Tongue (tissue), 2 donors: ENCODE measurements around the gene RHOXF1. TPM values are rescaled to one million over a fixed set of nuclear protein-coding genes. Genes with fewer than 3 reads are reported as not detected.
A peak's percentile ranks its signal among the peaks of the same experiment; 100 is the strongest.
"Not testable (repeated sequence)": the region's sequence is repeated elsewhere in the genome, so short reads cannot be mapped to it uniquely, and the experiment has no call there.

ENCODE experiments used
- DNase-seq: peaks from one replicate; pipeline ENCODE4 v3.0.0-alpha.2; 2015
- total RNA-seq: library from RNA; depleted of rRNA; stranded (reverse); fragments of >200 nt; gene quantifications from one replicate; pipeline ENCODE4 v1.2.3, GENCODE V29; 2014

Gene RHOXF1, protein sequence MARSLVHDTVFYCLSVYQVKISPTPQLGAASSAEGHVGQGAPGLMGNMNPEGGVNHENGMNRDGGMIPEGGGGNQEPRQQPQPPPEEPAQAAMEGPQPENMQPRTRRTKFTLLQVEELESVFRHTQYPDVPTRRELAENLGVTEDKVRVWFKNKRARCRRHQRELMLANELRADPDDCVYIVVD
- not detected for total RNA-seq

GRCh38 chrX:120115438-120115963 is at the start of gene RHOXF1:
Gene RHOXF1, minus strand, starts transcription at chrX:120115913. Its CDS starts 51 bp downstream, at chrX:120115862.
- no peak for DNase-seq

DNA sequence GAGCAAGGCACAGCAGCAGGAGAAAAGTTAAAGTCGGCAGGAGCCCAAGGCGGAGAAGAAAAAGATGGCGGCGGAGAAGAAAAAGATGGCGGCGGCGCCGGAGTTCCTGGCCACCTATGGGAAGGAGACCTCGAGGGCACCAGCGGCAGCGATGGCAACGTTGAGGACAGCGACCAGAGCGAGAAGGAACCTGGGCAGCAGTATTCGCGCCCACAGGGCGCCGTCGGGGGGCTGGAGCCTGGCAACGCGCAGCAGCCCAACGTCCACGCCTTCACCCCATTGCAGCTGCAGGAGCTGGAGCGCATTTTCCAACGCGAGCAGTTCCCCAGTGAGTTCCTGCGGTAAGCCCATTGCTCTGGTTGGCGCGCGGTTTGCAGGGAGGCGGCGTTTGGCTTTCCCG is 43.4 kb upstream of the RHOXF1 start:
- not testable (repeated sequence) for DNase-seq

GRCh38 chrX:120158313-120158712 is 42.6 kb upstream of the RHOXF1 start, which contains the start of gene RHOXF2:
Gene RHOXF2, plus strand, starts transcription at chrX:120158613. Its CDS starts 138 bp downstream, at chrX:120158751.
- DNase-seq: not testable (repeated sequence)

- DNase-seq: not testable (repeated sequence)
These were observed 34.5 kb upstream of the RHOXF1 start for GRCh38 chrX:120150109-120150744.

- DNase-seq: no peak
These were observed 31.8 kb upstream of the RHOXF1 start for GRCh38 chrX:120147537-120147936.

DNA sequence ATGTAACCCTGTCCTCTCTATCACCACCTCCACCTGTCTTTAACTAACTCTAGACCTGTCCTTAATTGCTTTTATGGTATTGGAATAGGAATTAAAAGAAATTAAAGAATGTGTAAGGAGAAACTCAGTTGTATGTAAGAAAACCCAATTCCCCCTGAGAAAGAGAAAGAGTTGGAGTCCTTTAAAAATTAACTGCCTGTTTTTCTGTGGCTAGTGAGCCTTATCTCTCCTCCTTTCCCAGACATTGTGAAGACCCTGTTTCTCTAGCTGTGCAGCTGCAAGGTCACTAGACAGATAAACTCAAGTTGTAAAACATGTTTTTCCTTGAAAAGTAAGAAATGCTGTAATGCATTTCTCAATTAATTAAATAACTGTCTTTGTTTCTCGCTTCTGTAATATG is 30.6 kb upstream of the RHOXF1 start:
- not testable (repeated sequence) for DNase-seq

GRCh38 chrX:120145295-120145925 is 29.7 kb upstream of the RHOXF1 start:
- no peak for DNase-seq

DNA sequence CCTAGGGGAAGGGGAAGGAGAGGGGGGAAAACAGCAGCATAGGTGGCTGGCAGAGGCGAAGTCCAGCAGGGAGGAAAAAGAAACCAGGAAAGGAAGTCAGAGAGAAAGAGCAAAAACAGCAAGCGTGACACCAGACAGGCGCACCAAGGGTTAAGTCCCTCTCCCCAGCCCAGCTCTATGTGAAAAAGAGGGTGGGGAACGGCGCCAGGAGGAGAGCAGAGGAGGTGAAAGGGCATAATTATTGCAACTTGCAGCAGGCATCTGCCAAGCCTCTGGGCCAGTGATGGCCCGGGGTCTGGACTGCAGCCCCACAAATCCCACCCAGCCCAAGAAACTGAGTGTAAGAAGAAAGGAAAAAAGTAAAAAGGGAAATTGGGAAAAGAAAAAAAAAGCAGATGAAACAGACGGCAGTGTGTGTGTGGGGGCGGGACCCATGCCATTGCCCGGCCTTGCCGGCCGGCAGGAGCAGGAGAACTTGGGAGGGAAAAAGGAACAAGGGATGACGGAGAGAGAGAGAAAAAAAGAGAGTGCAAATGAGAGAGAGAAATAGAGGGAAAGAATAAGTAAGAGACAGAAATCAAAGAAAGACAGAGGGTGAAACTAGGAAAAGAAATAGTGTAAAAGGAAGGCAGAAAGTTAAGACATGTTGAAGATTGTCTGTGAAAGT is 28.6 kb upstream of the RHOXF1 start:
- DNase-seq: peak; percentile 20

DNA sequence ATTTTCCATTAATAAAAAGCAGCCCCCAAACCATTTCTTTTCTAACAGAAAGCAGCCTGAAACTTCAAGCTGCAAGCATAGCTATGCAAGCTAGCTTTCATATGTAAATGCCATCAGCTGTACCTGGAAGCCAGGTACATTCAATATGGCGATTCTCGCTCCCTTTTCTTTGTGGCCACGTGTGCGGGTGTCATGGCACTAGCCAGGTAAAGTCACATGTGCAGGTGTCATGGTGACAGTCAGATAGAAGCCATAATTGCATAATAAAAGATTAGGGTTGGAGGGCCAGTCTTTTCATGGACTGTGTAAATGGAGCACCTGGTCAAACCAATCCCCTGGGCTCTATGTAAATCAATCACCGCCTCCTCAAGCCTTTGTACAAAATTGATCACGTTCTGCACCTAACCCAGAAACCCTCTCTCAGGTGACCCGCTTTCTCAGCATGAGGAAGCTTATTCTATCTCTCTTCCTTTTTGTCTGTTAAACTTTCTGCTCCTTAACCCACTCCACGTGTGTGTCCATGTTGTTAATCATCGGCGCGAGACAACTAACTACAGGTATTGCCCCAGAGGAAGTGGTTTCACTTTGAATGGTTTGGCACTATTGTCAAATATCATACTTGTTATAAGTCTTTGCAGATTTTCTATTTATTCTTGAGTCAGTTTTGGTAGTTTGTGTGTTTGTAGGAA is 24.7 kb upstream of the RHOXF1 start:
- DNase-seq: no peak

DNA sequence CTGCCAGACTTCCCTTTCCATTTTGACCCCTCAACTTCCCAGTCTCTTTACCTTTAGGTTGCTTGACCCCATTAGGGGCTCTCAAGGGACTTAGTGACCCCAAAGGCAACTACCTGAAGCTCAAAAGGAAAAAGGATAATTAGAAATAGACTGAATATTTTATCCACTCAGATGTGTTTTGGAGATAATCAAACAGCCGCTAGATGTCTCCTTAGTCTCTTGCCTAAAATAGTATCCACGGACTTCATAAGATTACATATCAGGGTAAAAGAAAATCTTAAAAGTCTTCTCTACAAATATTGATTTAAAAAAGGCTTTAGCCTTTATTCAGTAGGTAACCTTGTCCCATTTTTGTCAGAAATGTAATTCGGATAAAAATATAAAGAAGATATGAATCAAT is 21.7 kb upstream of the RHOXF1 start:
- no peak for DNase-seq

DNA sequence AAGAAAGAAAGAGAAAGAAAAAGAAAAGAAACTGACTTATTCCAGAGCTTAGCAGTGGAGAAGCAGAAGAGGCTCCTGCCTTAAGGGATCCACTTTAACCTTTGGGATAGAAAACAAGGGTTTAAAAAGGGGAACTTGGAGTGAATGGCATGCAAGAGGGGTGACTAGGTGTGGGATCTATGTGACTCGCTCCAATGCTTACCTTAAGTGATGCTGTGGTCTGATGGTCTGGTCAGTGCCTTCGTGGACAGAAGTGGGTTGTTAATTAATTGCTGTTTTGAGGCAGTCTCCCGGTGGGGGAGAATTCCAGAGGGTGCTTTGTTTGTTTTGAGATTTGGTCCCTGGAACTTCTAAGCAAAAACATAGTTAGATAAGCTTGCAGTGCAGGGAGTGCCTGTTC is 21.1 kb upstream of the RHOXF1 start:
- DNase-seq: no peak

- DNase-seq: no peak
These were observed 20.4 kb upstream of the RHOXF1 start for GRCh38 chrX:120136128-120136527.

DNA sequence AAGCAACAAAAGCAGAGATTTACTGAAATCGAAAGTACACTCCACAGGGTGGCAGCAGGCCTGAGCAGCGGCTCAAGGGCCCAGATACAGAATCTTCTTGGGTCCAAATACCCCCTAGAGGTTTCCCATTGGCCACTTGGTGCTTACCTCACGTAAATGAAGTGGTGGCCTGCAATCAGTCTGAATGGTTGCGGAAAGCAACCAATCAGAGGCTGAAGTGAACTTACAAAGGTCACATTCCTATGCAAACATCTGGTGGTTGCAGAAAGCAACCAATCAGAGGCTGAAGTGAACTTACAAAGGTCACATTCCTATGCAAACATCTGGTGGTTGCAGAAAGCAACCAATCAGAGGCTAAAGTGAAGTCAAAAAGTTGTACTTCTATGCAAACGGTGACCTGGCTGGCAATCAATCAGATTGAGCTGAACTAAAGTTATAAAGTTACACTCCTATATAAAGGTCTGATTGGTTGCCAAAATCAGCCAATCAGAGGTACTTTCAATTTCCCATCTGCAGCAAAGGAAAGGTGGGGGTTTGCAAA is 12.7 kb upstream of the RHOXF1 start:
- DNase-seq: not testable (repeated sequence)

- no peak for DNase-seq
These were observed 9.7 kb upstream of the RHOXF1 start for GRCh38 chrX:120125444-120125843.

DNA sequence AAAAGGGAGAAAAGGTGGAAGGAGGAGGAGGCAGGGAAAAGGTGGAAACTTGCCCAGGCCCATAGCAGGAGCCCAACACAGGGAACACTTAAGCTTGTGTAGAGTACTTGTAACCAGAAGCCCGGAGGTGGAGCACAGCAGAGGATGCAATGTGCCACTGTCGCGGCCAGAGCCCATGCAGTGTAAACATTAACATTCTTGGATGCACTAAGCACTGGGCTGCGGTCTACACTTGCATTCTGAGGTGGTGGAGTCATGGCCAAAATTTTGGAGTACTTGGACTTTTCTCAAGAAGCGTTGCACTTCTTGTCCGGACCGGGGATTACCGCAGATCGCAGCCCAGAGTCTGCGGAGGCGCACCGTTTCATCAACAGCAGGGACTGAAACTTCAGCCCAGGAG is 4.5 kb upstream of the RHOXF1 start:
- no peak for DNase-seq

DNA sequence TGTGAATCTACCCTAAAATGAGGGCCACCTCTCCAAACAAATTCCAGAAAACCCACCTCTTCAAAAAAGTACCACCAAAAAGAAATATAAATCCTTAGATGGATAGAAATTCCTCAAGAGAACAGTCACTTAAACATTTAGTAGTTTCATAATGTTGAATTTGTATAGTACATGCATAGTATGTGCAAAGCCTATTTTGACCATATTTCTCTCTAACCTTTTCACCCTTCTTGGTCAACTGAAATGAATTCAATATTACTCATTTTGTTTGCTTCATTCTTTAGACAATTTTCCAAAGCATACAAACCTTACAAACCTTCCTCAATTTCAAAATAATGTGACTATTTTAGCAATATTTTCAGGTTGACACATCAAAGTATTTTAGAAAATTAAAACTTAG is 4.1 kb downstream of the RHOXF1 start:
- no peak for DNase-seq

DNA sequence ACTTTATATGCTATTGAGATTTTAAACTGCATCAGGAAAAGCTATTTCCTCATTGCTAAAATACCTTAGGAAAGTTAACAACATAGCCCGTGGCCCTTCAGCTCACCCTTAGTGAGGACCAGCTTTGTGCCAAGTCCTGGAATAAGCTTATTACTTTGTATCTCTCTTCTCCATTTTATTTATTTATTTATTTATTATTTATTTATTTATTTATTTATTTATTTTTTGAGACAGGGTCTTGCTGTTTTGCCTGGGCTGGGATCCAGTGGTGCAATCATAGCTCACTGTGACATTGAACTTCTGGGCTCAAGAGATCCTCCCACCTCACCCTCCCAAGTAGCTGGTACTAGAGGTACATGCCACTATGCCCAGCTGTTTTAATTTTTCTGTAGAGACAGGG is 6.3 kb downstream of the RHOXF1 start:
- DNase-seq: no peak

DNA sequence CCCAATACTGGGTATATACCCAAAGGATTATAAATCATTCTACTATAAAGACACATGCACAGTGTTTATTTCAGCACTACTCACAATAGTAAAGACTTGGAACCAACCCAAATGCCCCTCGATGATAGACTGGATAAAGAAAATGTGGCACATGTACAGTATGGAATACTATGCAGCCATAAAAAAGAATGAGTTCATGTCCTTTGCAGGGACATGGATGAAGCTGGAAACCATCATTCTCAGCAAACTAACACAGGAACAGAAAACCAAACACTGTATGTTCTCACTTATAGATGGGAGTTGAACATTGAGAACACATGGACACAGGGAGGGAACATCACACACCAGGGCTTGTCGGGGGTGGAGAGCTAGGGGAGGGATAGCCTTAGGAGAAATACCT is 11.0 kb downstream of the RHOXF1 start:
- DNase-seq: not testable (repeated sequence)

GRCh38 chrX:120101057-120101456 is 14.7 kb downstream of the RHOXF1 start:
- not testable (repeated sequence) for DNase-seq

- no peak for DNase-seq
These were observed 25.5 kb downstream of the RHOXF1 start for GRCh38 chrX:120090208-120090607.

GRCh38 chrX:120087289-120088017 is 28.3 kb downstream of the RHOXF1 start:
- DNase-seq: no peak
